Spleen (tissue), 11 donors: ENCODE data around the gene EIPR1. TPM values are rescaled to one million over a fixed set of nuclear protein-coding genes. Genes with fewer than 3 reads are reported as not detected.

ENCODE experiments used
- DNase-seq: peaks from one replicate; pipeline ENCODE4 v3.0.0-alpha.2; 2020
- H3K27ac ChIP-seq, 8 donors: fragments of 200-600 bp; sonication (generic) in 7 of 8; 1 replicate in 4 of 8; 2 replicates in 4 of 8; pipeline versions ENCODE4 v1.5.0 to v1.8.0; 2016 to 2021; ENCODE audit warnings: inconsistent platforms in 4 of 8, mild to moderate bottlenecking in 4 of 8, moderate library complexity in 1 of 8
- H3K27me3 ChIP-seq, 7 donors: fragments of 200-600 bp; sonication (generic) in 6 of 7; replicated peaks in 1 of 7; 1 replicate in 4 of 7; 2 replicates in 3 of 7; pipeline versions ENCODE4 v1.5.0 to v1.8.0; 2016 to 2021; ENCODE audit warnings: inconsistent platforms in 3 of 7, mild to moderate bottlenecking in 1 of 7
- H3K36me3 ChIP-seq, 6 donors: fragments of 200-600 bp; sonication (generic) in 5 of 6; 1 replicate in 4 of 6; 2 replicates in 2 of 6; pipeline versions ENCODE4 v1.5.0 to v1.8.0; 2016 to 2021; ENCODE audit warnings: inconsistent platforms in 2 of 6
- H3K4me1 ChIP-seq, 6 donors: fragments of 200-600 bp; sonication (generic) in 5 of 6; 1 replicate in 3 of 6; 2 replicates in 3 of 6; pipeline versions ENCODE4 v1.5.0 to v1.8.0; 2016 to 2021; ENCODE audit warnings: inconsistent platforms in 3 of 6
- H3K4me3 ChIP-seq, 8 donors: fragments of 200-600 bp; sonication (generic) in 7 of 8; 1 replicate in 4 of 8; 2 replicates in 4 of 8; pipeline versions ENCODE4 v1.5.0 to v1.8.0; 2016 to 2021; ENCODE audit warnings: inconsistent platforms in 4 of 8, mild to moderate bottlenecking in 4 of 8, moderate library complexity in 2 of 8
- H3K9me3 ChIP-seq, 8 donors: fragments of 200-600 bp; sonication (generic) in 7 of 8; 1 replicate in 4 of 8; 2 replicates in 4 of 8; pipeline versions ENCODE4 v1.5.0 to v1.8.0; 2016 to 2021; ENCODE audit warnings: inconsistent platforms in 4 of 8
- CTCF ChIP-seq, 11 experiments: fragments of 200-600 bp in 7 of 11; fragments of 450-650 bp in 4 of 11; sonication (generic) in 4 of 11; IDR thresholded peaks in 8 of 11; conservative IDR thresholded peaks in 3 of 11; 1 replicate in 7 of 11; 2 replicates in 4 of 11; pipeline versions ENCODE4 v1.4.0 to v1.8.0; 2016 to 2021; ENCODE audit warnings: antibody characterized with exemption in 11 of 11, inconsistent platforms in 4 of 11, mild to moderate bottlenecking in 1 of 11
- POLR2A ChIP-seq, 3 donors: fragments of 450-650 bp; IDR thresholded peaks; one replicate each; pipeline ENCODE4 v1.5.1; 2017; ENCODE audit warnings: antibody characterized with exemption in 3 of 3, mild to moderate bottlenecking in 1 of 3
- POLR2AphosphoS5 ChIP-seq, 3 donors: sonication (generic); formaldehyde crosslinking; IDR thresholded peaks; one replicate each; pipeline ENCODE4 v1.5.1; 2017; ENCODE audit warnings: antibody characterized with exemption in 3 of 3
- WGBS, 5 donors: extraction: QIAGEN DNeasy Blood & Tissue Kit in 3 of 5; methylation state at CpG; one replicate each; pipeline versions ENCODE4 v1.1.5 to v1.1.7; 2013 to 2018; 5-methylcytosine and 5-hydroxymethylcytosine counted together
- intact Hi-C: fragments of 100-400 bp; cut with DNase I; formaldehyde crosslinking; loops from one replicate; pipeline ENCODE4 v1.15.0; 2023; ENCODE audit warnings: low total_unique reads
- polyA plus RNA-seq, 3 donors: library from polyadenylated mRNA; stranded (reverse); fragments of 200-250 nt; gene quantifications; one replicate each; pipeline ENCODE4 v1.2.1, GENCODE V29; 2013
- total RNA-seq, 7 donors: library from RNA; depleted of rRNA in 3 of 7; stranded (reverse); fragments of >200 nt in 3 of 7; fragmentation: NEBNext Ultra II Directional in 4 of 7; extraction: Animal tissue kit (Norgen Biotek cat#: 25700) in 4 of 7; gene quantifications; one replicate each; pipeline versions ENCODE4 v1.1.0 to v1.2.1, GENCODE V29; 2016 to 2021
- donor health status: healthy with polysubstance abuse.
- donor health status: DM: no; HTN: no; CAD: no; lungs with moderate emphysema.
- donor health status: DM: no; HTN: no; CAD: no.
- donor health status: Bipolar disorder and iron deficiency.
- donor health status: healthy.
- donor health status: DM: no; HTN: no; CAD: no.
- donor health status: DM: yes; HTN: yes; CAD: no.

The EIPR1 gene
- total and polyA plus RNA-seq, 10 donors, result 16.1 to 60.1 (median 26.3) TPM

GRCh38 chr2:3398857-3399256 lies 21.2 kb upstream of the EIPR1 start:
- peaks cover 9 to 39% (median 33%) of the 10 kb centered on the region in 8 donors for H3K9me3 ChIP-seq
- no peak overlapping the region for H3K4me3 ChIP-seq
- TF ChIP-seq POLR2A (IDR thresholded peaks at IDR 0.05) (no peak), CTCF (IDR thresholded peaks at IDR 0.05 in 8 of 11, conservative IDR thresholded peaks at IDR 0.05 in 3 of 11) (no peak), POLR2AphosphoS5 (IDR thresholded peaks at IDR 0.05) (no peak)
- no peak for DNase-seq
- peaks cover 0 to 7% (median 0%) of the 10 kb centered on the region in 6 donors for H3K4me1 ChIP-seq
- H3K27me3 ChIP-seq, result no peaks in the 10 kb centered on the region
- WGBS, 5 donors, result 86 to 94% (median 87%) methylated on average over 5 of the region's 5 CpGs
- H3K27ac ChIP-seq, result no peak overlapping the region
- peaks cover 0 to 99% (median 46%) of the 10 kb centered on the region in 6 donors for H3K36me3 ChIP-seq
- intact Hi-C loops, result no loop called here

GRCh38 chr2:3396920-3397559 lies 19.4 kb upstream of the EIPR1 start:
- H3K36me3 ChIP-seq, result peaks cover 0 to 99% (median 39%) of the 10 kb centered on the region in 6 donors
- 92 to 100% (median 97%) methylated on average over 1 of the region's 1 CpG for WGBS, 5 donors
- H3K9me3 ChIP-seq, result peaks cover 9 to 39% (median 33%) of the 10 kb centered on the region in 8 donors
- no peak overlapping the region for H3K27ac ChIP-seq
- H3K27me3 ChIP-seq, result no peaks in the 10 kb centered on the region
- intact Hi-C loops, result no loop called here
- no peak for TF ChIP-seq POLR2AphosphoS5 (IDR thresholded peaks at IDR 0.05)
- TF ChIP-seq POLR2A (IDR thresholded peaks at IDR 0.05), result no peak
- TF ChIP-seq CTCF (IDR thresholded peaks at IDR 0.05 in 8 of 11, conservative IDR thresholded peaks at IDR 0.05 in 3 of 11), result no peak
- H3K4me1 ChIP-seq, result no peaks in the 10 kb centered on the region
- DNase-seq, result no peak
- H3K4me3 ChIP-seq, result no peak overlapping the region

GRCh38 chr2:3392216-3392615 lies 14.6 kb upstream of the EIPR1 start:
- H3K36me3 ChIP-seq, result peaks cover 4 to 99% (median 43%) of the 10 kb centered on the region in 6 donors

More at GRCh38 chr2:3392216-3392615, 14.6 kb upstream of the EIPR1 start:
- WGBS, 5 donors, result 93 to 100% (median 96%) methylated on average over 4 of the region's 4 CpGs
- peaks cover 6 to 28% (median 25%) of the 10 kb centered on the region in 8 donors for H3K9me3 ChIP-seq
- TF ChIP-seq CTCF (IDR thresholded peaks at IDR 0.05 in 8 of 11, conservative IDR thresholded peaks at IDR 0.05 in 3 of 11), result no peak
- no peak for TF ChIP-seq POLR2A (IDR thresholded peaks at IDR 0.05)
- TF ChIP-seq POLR2AphosphoS5 (IDR thresholded peaks at IDR 0.05), result no peak
- no peak overlapping the region for H3K27ac ChIP-seq
- H3K27me3 ChIP-seq, result no peaks in the 10 kb centered on the region
- H3K4me3 ChIP-seq, result no peak overlapping the region
- peaks cover 0 to 7% (median 0%) of the 10 kb centered on the region in 6 donors for H3K4me1 ChIP-seq
- intact Hi-C loops, result no loop called here
- DNase-seq, result no peak
